Thyroid gland (tissue), 4 donors: ENCODE results near the gene RNF220.

Source experiments
- POLR2A ChIP-seq, 2 donors: fragments of 450-650 bp; IDR thresholded peaks; one replicate each; pipeline ENCODE4 v1.6.1; 2017; ENCODE audit warnings: antibody characterized with exemption in 2 of 2, mild to moderate bottlenecking in 2 of 2, moderate library complexity in 1 of 2
- TF ChIP-seq, protein P1 (sequence below), 6 experiments: fragments of 200-600 bp in 3 of 6; fragments of 450-650 bp in 3 of 6; sonication (generic) in 3 of 6; IDR thresholded peaks; one replicate each; pipeline ENCODE4 v1.5.1; 2016 to 2019; ENCODE audit warnings: antibody characterized with exemption in 6 of 6, mild to moderate bottlenecking in 2 of 6, inconsistent platforms in 1 of 6, moderate library complexity in 1 of 6

DNA sequence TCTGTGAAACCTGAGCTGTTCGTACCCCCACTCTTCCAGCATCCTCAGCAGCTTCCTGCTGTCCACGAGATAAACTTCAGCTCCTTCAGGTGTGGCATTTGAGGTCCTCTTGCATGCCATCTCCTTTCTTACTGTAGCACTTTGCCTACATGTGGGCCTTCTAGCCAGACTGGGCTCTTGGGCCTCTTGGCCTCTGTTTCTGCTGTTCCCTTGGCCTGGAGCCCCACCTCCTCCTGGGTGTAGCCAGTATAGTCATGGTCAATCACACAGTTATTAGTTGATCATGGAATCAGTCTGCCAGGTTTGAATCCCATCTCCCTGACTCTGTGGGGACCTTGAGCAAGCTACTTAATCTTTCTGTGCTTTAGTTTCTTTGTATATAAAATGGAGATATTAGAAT, 242.8 kb downstream of the RNF220 start:
- no peak for TF ChIP-seq POLR2A (IDR thresholded peaks at IDR 0.05)
- TF ChIP-seq, protein P1, sequence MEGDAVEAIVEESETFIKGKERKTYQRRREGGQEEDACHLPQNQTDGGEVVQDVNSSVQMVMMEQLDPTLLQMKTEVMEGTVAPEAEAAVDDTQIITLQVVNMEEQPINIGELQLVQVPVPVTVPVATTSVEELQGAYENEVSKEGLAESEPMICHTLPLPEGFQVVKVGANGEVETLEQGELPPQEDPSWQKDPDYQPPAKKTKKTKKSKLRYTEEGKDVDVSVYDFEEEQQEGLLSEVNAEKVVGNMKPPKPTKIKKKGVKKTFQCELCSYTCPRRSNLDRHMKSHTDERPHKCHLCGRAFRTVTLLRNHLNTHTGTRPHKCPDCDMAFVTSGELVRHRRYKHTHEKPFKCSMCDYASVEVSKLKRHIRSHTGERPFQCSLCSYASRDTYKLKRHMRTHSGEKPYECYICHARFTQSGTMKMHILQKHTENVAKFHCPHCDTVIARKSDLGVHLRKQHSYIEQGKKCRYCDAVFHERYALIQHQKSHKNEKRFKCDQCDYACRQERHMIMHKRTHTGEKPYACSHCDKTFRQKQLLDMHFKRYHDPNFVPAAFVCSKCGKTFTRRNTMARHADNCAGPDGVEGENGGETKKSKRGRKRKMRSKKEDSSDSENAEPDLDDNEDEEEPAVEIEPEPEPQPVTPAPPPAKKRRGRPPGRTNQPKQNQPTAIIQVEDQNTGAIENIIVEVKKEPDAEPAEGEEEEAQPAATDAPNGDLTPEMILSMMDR (IDR thresholded peaks at IDR 0.05), result no peak
